Measurements from ENCODE around the gene NAIP. TPM values are rescaled to one million over a fixed set of nuclear protein-coding genes. Genes with fewer than 3 reads are reported as not detected.
"Not testable (repeated sequence)": the region's sequence is repeated elsewhere in the genome, so short reads cannot be mapped to it uniquely, and the experiment has no call there.

The NAIP gene, protein sequence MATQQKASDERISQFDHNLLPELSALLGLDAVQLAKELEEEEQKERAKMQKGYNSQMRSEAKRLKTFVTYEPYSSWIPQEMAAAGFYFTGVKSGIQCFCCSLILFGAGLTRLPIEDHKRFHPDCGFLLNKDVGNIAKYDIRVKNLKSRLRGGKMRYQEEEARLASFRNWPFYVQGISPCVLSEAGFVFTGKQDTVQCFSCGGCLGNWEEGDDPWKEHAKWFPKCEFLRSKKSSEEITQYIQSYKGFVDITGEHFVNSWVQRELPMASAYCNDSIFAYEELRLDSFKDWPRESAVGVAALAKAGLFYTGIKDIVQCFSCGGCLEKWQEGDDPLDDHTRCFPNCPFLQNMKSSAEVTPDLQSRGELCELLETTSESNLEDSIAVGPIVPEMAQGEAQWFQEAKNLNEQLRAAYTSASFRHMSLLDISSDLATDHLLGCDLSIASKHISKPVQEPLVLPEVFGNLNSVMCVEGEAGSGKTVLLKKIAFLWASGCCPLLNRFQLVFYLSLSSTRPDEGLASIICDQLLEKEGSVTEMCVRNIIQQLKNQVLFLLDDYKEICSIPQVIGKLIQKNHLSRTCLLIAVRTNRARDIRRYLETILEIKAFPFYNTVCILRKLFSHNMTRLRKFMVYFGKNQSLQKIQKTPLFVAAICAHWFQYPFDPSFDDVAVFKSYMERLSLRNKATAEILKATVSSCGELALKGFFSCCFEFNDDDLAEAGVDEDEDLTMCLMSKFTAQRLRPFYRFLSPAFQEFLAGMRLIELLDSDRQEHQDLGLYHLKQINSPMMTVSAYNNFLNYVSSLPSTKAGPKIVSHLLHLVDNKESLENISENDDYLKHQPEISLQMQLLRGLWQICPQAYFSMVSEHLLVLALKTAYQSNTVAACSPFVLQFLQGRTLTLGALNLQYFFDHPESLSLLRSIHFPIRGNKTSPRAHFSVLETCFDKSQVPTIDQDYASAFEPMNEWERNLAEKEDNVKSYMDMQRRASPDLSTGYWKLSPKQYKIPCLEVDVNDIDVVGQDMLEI (N-terminal part only)
- 8.2 TPM for polyA plus RNA-seq (2013, experiment 1 of 2)
- polyA plus RNA-seq (2013, experiment 2 of 2) = 8.2 TPM

DNA sequence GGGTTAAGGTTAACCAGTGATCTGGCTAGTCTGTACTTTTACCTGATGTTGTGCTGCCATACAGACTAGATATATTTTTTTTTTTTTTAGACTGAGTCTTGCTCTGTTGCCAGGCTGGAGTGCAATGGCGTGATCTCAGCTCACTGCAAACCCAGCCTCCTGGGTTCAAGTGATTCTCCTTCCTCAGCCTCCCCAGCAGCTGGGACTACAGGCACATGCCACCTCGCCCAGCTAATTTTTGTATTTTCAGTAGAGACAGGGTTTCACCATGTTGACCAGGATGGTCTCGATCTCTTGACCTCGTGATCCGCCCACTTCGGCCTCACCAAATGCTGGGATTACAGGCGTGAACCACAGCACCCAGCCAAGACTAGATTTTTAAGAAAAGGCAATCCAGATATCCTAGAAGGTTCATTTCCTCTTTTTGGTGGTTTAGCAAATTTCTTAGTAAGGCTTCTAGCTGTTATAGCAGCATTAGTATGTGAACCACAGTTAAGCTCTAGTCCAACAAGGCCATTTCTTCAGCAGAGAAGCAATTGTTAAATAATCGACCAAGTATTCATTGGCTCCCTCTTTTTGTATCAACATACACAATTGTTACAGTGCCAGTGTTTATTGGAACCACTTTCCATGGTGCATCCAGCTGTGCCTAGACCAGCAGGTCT is at the start of gene NAIP:
Gene NAIP, minus strand, starts transcription at position 51 of the 665 bp plus-strand sequence. CDS start 12,424 bp downstream, outside the sequence.
- H3K36me3 ChIP-seq (ENCODE audit: control insufficient read depth, insufficient read depth, low read length); H3K4me1 ChIP-seq (ENCODE audit: control insufficient read depth, insufficient read depth, low read length, poor library complexity, severe bottlenecking); H3K27ac ChIP-seq (ENCODE audit: low read depth, low read length, severe bottlenecking); H3K4me3 ChIP-seq (ENCODE audit: extremely low read depth, insufficient read depth, low read length, poor library complexity, severe bottlenecking); H3K9me3 ChIP-seq (ENCODE audit: control insufficient read depth, low read length): not testable (repeated sequence)
- no CpG with 5 or more reads among the region's 8 CpGs for WGBS, 2 experiments (ENCODE audit: insufficient coverage in 2 of 2)

DNA sequence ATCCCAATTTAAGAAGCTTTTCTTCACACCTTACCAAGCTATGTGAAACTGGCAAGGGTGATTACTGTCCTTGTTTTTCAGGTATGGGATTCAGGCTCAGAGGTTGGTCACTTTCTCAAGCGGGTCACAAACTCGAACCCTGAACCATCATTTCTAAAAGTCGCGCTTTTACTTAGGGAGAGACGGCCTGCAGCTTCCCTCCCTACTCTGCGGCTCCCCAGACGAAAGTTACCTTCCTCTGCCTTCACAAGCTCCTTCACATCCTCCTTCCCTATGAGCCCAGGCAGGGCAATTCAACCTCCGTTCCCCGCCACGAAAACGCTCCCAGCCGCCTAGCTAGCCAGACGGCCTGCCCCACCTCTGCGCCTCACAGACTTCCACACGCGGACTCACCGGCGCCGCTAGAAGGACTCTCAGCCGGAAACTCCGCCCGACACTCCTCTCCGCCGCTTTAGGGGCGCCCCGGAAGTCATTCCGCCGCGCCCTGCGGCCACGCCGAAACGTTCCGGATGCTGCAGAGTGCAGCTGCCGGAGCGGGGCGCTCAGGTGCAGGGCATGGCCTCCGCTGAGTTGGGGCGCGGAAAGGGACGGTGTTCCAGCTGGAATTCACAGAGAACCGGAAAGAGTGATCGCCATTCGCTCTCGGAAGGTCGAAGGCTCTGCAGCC is 42.3 kb upstream of the NAIP start, which contains the start of gene GTF2H2:
Gene GTF2H2, minus strand, starts transcription at position 415 of the 667 bp plus-strand sequence. CDS start 4,913 bp downstream, outside the sequence.
- WGBS, 2 experiments (ENCODE audit: insufficient coverage in 2 of 2) = no CpG with 5 or more reads among the region's 46 CpGs
- H3K4me1 ChIP-seq (ENCODE audit: control insufficient read depth, insufficient read depth, low read length, poor library complexity, severe bottlenecking); H3K4me3 ChIP-seq (ENCODE audit: extremely low read depth, insufficient read depth, low read length, poor library complexity, severe bottlenecking); H3K9me3 ChIP-seq (ENCODE audit: control insufficient read depth, low read length); H3K27ac ChIP-seq (ENCODE audit: low read depth, low read length, severe bottlenecking); H3K36me3 ChIP-seq (ENCODE audit: control insufficient read depth, insufficient read depth, low read length): not testable (repeated sequence)

DNA sequence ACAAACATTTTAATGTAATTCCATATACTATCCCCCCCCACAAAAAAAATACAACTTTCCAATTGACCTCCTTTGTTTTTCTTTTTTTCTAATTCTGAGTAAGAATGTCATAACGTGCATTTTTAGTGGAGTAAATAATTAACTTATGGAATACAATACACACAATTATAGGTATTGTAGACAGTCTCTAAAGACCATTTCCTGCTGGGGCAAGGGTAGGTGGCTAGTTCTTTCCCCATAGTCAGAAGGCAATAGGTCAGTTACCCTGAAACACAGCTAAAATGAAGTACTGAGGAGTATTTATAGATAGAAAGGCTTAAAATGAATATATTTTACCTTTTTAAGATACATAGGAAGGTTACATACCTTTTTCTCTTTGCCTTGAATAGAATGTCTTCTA is 36.2 kb upstream of the NAIP start:
- WGBS, 2 experiments (ENCODE audit: insufficient coverage in 2 of 2) = no CpG with 5 or more reads among the region's 1 CpG
- not testable (repeated sequence) for H3K9me3 ChIP-seq (ENCODE audit: control insufficient read depth, low read length); H3K4me3 ChIP-seq (ENCODE audit: extremely low read depth, insufficient read depth, low read length, poor library complexity, severe bottlenecking)

DNA sequence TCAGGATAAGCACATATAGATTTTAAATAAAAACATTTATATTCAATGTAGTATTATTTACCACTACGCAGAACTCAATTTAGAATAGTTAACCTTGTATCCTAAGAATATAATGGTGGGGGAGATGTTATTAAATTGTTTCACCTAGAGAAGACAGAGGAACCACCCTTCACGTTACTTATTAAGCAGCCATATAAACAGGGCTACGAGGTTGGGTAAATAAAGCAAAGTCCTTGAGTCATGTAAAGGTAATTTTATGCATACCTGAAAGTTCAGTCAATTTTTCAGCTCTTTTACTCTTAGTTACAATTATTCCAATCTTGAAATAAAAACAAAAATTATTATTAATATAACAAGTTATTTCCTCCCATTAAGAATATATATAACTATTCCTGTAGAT is 34.3 kb upstream of the NAIP start:
- H3K36me3 ChIP-seq (ENCODE audit: control insufficient read depth, insufficient read depth, low read length); H3K4me1 ChIP-seq (ENCODE audit: control insufficient read depth, insufficient read depth, low read length, poor library complexity, severe bottlenecking); H3K27ac ChIP-seq (ENCODE audit: low read depth, low read length, severe bottlenecking); H3K4me3 ChIP-seq (ENCODE audit: extremely low read depth, insufficient read depth, low read length, poor library complexity, severe bottlenecking); H3K9me3 ChIP-seq (ENCODE audit: control insufficient read depth, low read length): not testable (repeated sequence)
- WGBS, 2 experiments (ENCODE audit: insufficient coverage in 2 of 2) = no CpG with 5 or more reads among the region's 3 CpGs

More for the DNA sequence above, 36.2 kb upstream of the NAIP start:
- H3K4me1 ChIP-seq (ENCODE audit: control insufficient read depth, insufficient read depth, low read length, poor library complexity, severe bottlenecking); H3K27ac ChIP-seq (ENCODE audit: low read depth, low read length, severe bottlenecking); H3K36me3 ChIP-seq (ENCODE audit: control insufficient read depth, insufficient read depth, low read length): not testable (repeated sequence)

DNA sequence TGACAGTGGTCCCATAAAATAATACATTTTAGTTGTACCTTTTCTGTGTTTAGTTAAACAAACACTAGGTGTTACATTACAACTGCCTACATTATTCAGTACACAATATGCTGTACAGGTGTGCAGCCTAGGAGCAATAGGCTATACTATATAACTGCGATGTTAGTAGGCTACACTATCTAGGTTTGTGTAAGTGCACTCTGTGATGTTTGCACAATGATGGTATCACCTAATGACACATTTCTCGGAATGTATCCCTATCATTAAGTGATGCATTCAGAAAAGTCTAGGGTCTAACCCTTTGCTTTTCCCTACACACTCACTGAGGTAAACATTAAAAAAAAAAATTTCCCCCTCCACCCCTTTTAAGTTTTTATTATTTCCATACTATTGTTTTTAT is 19.7 kb upstream of the NAIP start:
- not testable (repeated sequence) for H3K36me3 ChIP-seq (ENCODE audit: control insufficient read depth, insufficient read depth, low read length); H3K27ac ChIP-seq (ENCODE audit: low read depth, low read length, severe bottlenecking); H3K9me3 ChIP-seq (ENCODE audit: control insufficient read depth, low read length); H3K4me3 ChIP-seq (ENCODE audit: extremely low read depth, insufficient read depth, low read length, poor library complexity, severe bottlenecking); H3K4me1 ChIP-seq (ENCODE audit: control insufficient read depth, insufficient read depth, low read length, poor library complexity, severe bottlenecking)
- no CpG with 5 or more reads among the region's 2 CpGs for WGBS, 2 experiments (ENCODE audit: insufficient coverage in 2 of 2)

DNA sequence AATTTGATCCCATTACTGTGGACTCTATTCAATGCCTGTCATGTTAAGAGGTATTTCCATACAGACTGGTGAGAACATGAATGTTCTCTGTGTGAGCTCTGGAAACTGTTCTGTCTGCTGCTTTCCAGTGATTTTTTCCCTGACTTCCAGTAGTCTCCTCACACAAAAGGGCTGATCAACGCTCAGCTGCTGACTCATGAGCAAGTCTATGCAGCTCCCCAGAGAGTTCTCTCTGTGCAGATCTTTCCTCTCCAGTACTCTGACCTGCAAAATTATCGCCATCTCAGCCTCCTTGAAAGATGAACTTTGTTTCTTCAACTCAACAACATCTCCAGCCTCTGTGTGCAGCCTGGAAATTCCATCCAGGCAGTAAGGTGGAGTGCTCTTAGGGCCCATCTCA is 19.0 kb upstream of the NAIP start:
- H3K4me3 ChIP-seq (ENCODE audit: extremely low read depth, insufficient read depth, low read length, poor library complexity, severe bottlenecking); H3K27ac ChIP-seq (ENCODE audit: low read depth, low read length, severe bottlenecking); H3K9me3 ChIP-seq (ENCODE audit: control insufficient read depth, low read length); H3K36me3 ChIP-seq (ENCODE audit: control insufficient read depth, insufficient read depth, low read length); H3K4me1 ChIP-seq (ENCODE audit: control insufficient read depth, insufficient read depth, low read length, poor library complexity, severe bottlenecking): not testable (repeated sequence)
- WGBS, 2 experiments (ENCODE audit: insufficient coverage in 2 of 2) = no CpG with 5 or more reads among the region's 2 CpGs

DNA sequence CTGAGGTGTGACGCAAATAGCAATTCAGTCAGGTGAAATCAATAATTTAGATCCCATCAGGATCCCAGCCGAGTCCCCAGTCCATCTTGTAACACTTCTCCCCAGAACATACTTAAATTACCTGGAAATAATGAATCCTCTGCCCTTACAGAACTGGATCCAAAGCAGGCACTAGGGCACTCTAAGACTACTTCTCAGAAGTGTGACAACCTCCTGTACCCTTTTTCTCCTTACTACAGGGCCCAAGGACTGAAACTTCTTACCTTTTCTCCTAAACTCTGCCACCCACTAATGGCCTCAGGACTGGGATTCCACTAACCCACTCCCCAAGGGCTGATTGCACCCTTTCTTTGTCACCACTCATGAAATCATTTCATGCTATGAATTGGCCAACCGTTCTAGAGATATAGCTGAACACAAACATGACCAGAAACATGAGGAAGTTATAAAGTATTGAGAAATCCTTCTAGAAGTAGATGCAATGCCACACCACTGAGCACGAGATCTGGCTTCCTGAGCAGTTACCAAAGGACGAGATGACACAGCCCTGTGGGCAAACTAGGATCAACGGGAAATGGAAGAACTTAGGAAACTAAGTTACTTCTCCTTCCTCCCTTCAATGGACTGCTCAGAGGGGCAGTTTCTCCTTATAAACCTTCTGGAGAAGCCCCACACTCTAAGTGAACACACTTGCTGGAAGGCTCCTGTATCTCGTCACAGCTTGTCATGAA is 6.1 kb upstream of the NAIP start:
- not testable (repeated sequence) for H3K9me3 ChIP-seq (ENCODE audit: control insufficient read depth, low read length); H3K4me3 ChIP-seq (ENCODE audit: extremely low read depth, insufficient read depth, low read length, poor library complexity, severe bottlenecking); H3K4me1 ChIP-seq (ENCODE audit: control insufficient read depth, insufficient read depth, low read length, poor library complexity, severe bottlenecking); H3K27ac ChIP-seq (ENCODE audit: low read depth, low read length, severe bottlenecking); H3K36me3 ChIP-seq (ENCODE audit: control insufficient read depth, insufficient read depth, low read length)
- WGBS, 2 experiments (ENCODE audit: insufficient coverage in 2 of 2) = no CpG with 5 or more reads among the region's 7 CpGs

DNA sequence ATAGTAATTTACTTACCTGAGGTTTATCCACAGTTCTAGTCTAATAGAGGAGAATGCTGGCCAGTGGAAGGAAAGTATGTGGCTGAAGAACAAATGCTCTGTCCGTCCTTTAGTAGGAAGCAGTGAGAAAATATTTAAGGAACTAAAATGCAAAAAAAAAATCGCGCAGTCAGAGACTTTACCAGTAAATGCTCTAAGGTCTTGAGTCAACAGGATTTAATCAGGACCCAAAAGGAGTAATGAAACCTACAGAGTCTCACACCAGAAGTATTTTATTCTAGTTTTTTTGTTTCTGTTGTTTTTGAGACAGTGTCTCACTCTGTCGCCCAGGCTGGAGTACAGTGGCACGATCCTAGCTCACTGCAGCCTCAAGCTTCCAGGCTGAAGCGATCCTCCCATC is 4.5 kb downstream of the NAIP start:
- no CpG with 5 or more reads among the region's 6 CpGs for WGBS, 2 experiments (ENCODE audit: insufficient coverage in 2 of 2)
- not testable (repeated sequence) for H3K36me3 ChIP-seq (ENCODE audit: control insufficient read depth, insufficient read depth, low read length); H3K4me3 ChIP-seq (ENCODE audit: extremely low read depth, insufficient read depth, low read length, poor library complexity, severe bottlenecking); H3K4me1 ChIP-seq (ENCODE audit: control insufficient read depth, insufficient read depth, low read length, poor library complexity, severe bottlenecking); H3K9me3 ChIP-seq (ENCODE audit: control insufficient read depth, low read length); H3K27ac ChIP-seq (ENCODE audit: low read depth, low read length, severe bottlenecking)

DNA sequence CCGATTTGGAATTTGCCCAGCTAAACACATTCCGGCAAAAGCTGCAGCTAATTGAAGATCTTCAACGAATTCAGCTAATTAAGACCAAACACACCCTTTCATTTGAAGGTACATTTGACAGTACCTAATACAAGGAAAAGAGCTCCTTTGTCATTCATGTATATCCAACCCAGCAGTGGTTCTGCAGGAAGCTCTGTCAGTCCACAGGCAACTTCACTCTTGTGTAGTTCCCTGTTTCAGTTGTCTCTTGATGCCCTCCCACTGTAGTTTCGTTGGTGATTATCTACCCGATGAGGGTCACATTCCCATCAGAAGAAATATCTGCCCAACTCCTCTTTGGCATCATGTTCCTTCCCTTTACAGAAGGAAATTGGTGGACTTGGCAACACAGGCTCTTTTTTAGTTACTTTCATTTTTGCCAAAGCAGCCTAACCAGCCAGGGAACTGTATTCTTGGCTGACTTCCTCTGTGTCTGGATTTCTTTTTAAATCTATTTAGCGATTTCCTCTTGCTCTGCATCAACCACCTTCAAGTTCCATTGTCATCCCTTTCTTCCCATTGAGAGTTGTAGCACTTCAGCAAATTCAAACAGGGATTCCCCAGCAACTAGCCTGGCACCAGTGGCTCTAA is 6.6 kb downstream of the NAIP start:
- H3K27ac ChIP-seq (ENCODE audit: low read depth, low read length, severe bottlenecking); H3K9me3 ChIP-seq (ENCODE audit: control insufficient read depth, low read length); H3K36me3 ChIP-seq (ENCODE audit: control insufficient read depth, insufficient read depth, low read length); H3K4me1 ChIP-seq (ENCODE audit: control insufficient read depth, insufficient read depth, low read length, poor library complexity, severe bottlenecking); H3K4me3 ChIP-seq (ENCODE audit: extremely low read depth, insufficient read depth, low read length, poor library complexity, severe bottlenecking): not testable (repeated sequence)
- no CpG with 5 or more reads among the region's 6 CpGs for WGBS, 2 experiments (ENCODE audit: insufficient coverage in 2 of 2)
